HepG2 (cell line): ENCODE results near the gene TP73. TPM values are rescaled to one million over a fixed set of nuclear protein-coding genes. Genes with fewer than 3 reads are reported as not detected.

Experiments
- ATRX ChIP-seq: sonication (generic); formaldehyde crosslinking; IDR thresholded peaks from 2 replicates; pipeline ENCODE4 v1.4.0; 2020; ENCODE audit warnings: missing genetic modification reagents, borderline replicate concordance
- BORCS8-MEF2B ChIP-seq: sonication (generic); formaldehyde crosslinking; IDR thresholded peaks from 2 replicates; pipeline ENCODE4 v1.8.0; 2022; ENCODE audit warnings: mild to moderate bottlenecking, missing genetic modification reagents
- BRCA1 ChIP-seq: sonication (generic); formaldehyde crosslinking; IDR thresholded peaks from 2 replicates; pipeline ENCODE4 v1.4.0; 2020; ENCODE audit warnings: missing genetic modification reagents
- CBX5 ChIP-seq: sonication (generic); formaldehyde crosslinking; IDR thresholded peaks from 2 replicates; pipeline ENCODE4 v1.4.0; 2020; ENCODE audit warnings: missing genetic modification reagents, borderline replicate concordance
- HHEX ChIP-seq: IDR thresholded peaks from 2 replicates; pipeline ENCODE4 v1.6.1; 2016; ENCODE audit warnings: control low read depth
- IRX3 ChIP-seq: sonication (generic); formaldehyde crosslinking; IDR thresholded peaks from 2 replicates; pipeline ENCODE4 v1.8.1; 2023; ENCODE audit warnings: mild to moderate bottlenecking, low read depth, missing genetic modification reagents, borderline replicate concordance
- KDM6A ChIP-seq: IDR thresholded peaks from 2 replicates; pipeline ENCODE4 v1.6.1; 2016; ENCODE audit warnings: low read depth
- MXD1 ChIP-seq: sonication (generic); formaldehyde crosslinking; IDR thresholded peaks from 2 replicates; pipeline ENCODE4 v1.4.0; 2020; ENCODE audit warnings: mild to moderate bottlenecking, missing genetic modification reagents
- NONO ChIP-seq, 2 experiments: fragments of 450-650 bp in 1 of 2; sonication (generic) in 1 of 2; formaldehyde crosslinking in 1 of 2; IDR thresholded peaks in 1 of 2; conservative IDR thresholded peaks in 1 of 2; 2 replicates each; pipeline versions ENCODE4 v1.6.1 to v1.8.0; 2017 to 2022; ENCODE audit warnings: mild to moderate bottlenecking in 1 of 2, missing genetic modification reagents in 1 of 2, moderate library complexity in 1 of 2
- PAWR ChIP-seq: sonication (generic); formaldehyde crosslinking; IDR thresholded peaks from 2 replicates; pipeline ENCODE4 v1.4.0; 2020; ENCODE audit warnings: missing genetic modification reagents, mild to moderate bottlenecking, borderline replicate concordance
- POLR2G ChIP-seq: fragments of 200-400 bp; formaldehyde crosslinking; IDR thresholded peaks from 2 replicates; pipeline ENCODE4 v1.6.1; 2018; ENCODE audit warnings: mild to moderate bottlenecking, low read depth, low read length, moderate library complexity
- RARA ChIP-seq: IDR thresholded peaks from 2 replicates; pipeline ENCODE4 v1.6.1; 2016; ENCODE audit warnings: missing genetic modification reagents, missing compliant biosample characterization
- RBFOX2 ChIP-seq: fragments of 200-400 bp; formaldehyde crosslinking; IDR thresholded peaks from 2 replicates; pipeline ENCODE4 v1.6.1; 2017; ENCODE audit warnings: low read depth, mild to moderate bottlenecking, low read length
- SAP130 ChIP-seq: IDR thresholded peaks from 2 replicates; pipeline ENCODE4 v1.6.1; 2016; ENCODE audit warnings: low read depth
- TCF7L2 ChIP-seq: IDR thresholded peaks from 2 replicates; pipeline ENCODE4 v1.6.1; 2011; ENCODE audit warnings: mild to moderate bottlenecking, low read depth, low read length, moderate library complexity
- TFAP4 ChIP-seq: sonication (generic); IDR thresholded peaks from 2 replicates; pipeline ENCODE4 v1.6.1; 2016; ENCODE audit warnings: low read depth, borderline replicate concordance
- YY1 ChIP-seq: IDR thresholded peaks from 2 replicates; pipeline ENCODE4 v1.6.1; 2011; ENCODE audit warnings: low read length, low read depth, moderate library complexity, mild to moderate bottlenecking; ENCODE audit not compliant: insufficient read depth, insufficient replicate concordance
- ZFP36L2 ChIP-seq: sonication (generic); formaldehyde crosslinking; IDR thresholded peaks from 2 replicates; pipeline ENCODE4 v1.4.0; 2020; ENCODE audit warnings: missing genetic modification reagents
- ZFP37 ChIP-seq: sonication (generic); formaldehyde crosslinking; IDR thresholded peaks from 2 replicates; pipeline ENCODE4 v1.4.0; 2020; ENCODE audit warnings: missing genetic modification reagents, borderline replicate concordance
- ZNF18 ChIP-seq: sonication (generic); formaldehyde crosslinking; IDR thresholded peaks from 2 replicates; pipeline ENCODE4 v1.8.0; 2022; ENCODE audit warnings: mild to moderate bottlenecking, missing genetic modification reagents; ENCODE audit not compliant: insufficient replicate concordance
- ZNF337 ChIP-seq: sonication (generic); formaldehyde crosslinking; IDR thresholded peaks from 2 replicates; pipeline ENCODE4 v1.5.1; 2020; ENCODE audit warnings: missing genetic modification reagents, low read depth, mild to moderate bottlenecking, borderline replicate concordance
- ZNF691 ChIP-seq: sonication (generic); formaldehyde crosslinking; IDR thresholded peaks from 2 replicates; pipeline ENCODE4 v1.4.0; 2020; ENCODE audit warnings: missing genetic modification reagents, low read depth, mild to moderate bottlenecking, borderline replicate concordance
- ZNF724P ChIP-seq: sonication (generic); formaldehyde crosslinking; IDR thresholded peaks from 2 replicates; pipeline ENCODE4 v1.8.0; 2022; ENCODE audit warnings: missing genetic modification reagents, borderline replicate concordance
- ZNF761 ChIP-seq: sonication (generic); formaldehyde crosslinking; conservative IDR thresholded peaks from 2 replicates; pipeline ENCODE4 v1.4.0; 2020; ENCODE audit warnings: mild to moderate bottlenecking, missing genetic modification reagents
- ZNF816 ChIP-seq: sonication (generic); formaldehyde crosslinking; IDR thresholded peaks from 2 replicates; pipeline ENCODE4 v1.8.0; 2022; ENCODE audit warnings: missing genetic modification reagents, mild to moderate bottlenecking, borderline replicate concordance
- ZSCAN25 ChIP-seq: sonication (generic); formaldehyde crosslinking; IDR thresholded peaks from 2 replicates; pipeline ENCODE4 v1.8.0; 2022; ENCODE audit warnings: mild to moderate bottlenecking, missing genetic modification reagents
- polyA plus RNA-seq, 8 experiments: library from polyadenylated mRNA; depleted of rRNA in 3 of 8; stranded (reverse) in 7 of 8; unstranded in 1 of 8; fragments of >200 nt; fragmentation: Illumina TruSeq in 4 of 8; extraction: Trizol in 4 of 8; gene quantifications; 2 replicates each; pipeline versions ENCODE4 v1.2.1 to v1.2.3, GENCODE V29; 2011 to 2016; ENCODE audit warnings: low read depth in 4 of 8, missing spikeins in 1 of 8, mixed read lengths in 1 of 8; ENCODE audit not compliant: insufficient read depth in 1 of 8
- total RNA-seq, 5 experiments: library from RNA; depleted of rRNA; stranded (reverse); fragments of >200 nt; fragmentation: Illumina TruSeq; extraction: Trizol; gene quantifications; 2 replicates each; pipeline ENCODE4 v1.2.3, GENCODE V29; 2016; ENCODE audit warnings: low read depth in 1 of 5

TP73 gene
- total and polyA plus RNA-seq, 2 of the 13 experiments (the other 11 are each of a cell fraction or from before 2014, with no cell fraction given) = 0.49 to 1.1 TPM

GRCh38 chr1:3772715-3773571 is 120.6 kb downstream of the TP73 start, which contains the start of gene SMIM1 (continued):
- TF ChIP-seq ZNF816 (CRISPR knock-in tag) = no peak
- TF ChIP-seq RBFOX2 = peak; percentile 73
- 0 out of 2 replicates have a peak, but pooled peaks have one; percentile 10 for TF ChIP-seq CBX5 (CRISPR knock-in tag)
- TF ChIP-seq ZNF337 = 0 out of 2 replicates have a peak, but pooled peaks have one; percentile 2
- no peak for TF ChIP-seq ZFP37 (CRISPR knock-in tag)
- no peak for TF ChIP-seq ZNF18 (CRISPR knock-in tag)
- no peak for TF ChIP-seq RARA (CRISPR knock-in tag)
- TF ChIP-seq MXD1 (CRISPR knock-in tag) = no peak
- TF ChIP-seq POLR2G = no peak; the same call in 1 of the 2 replicates
- TF ChIP-seq TCF7L2 = no peak
- no peak for TF ChIP-seq ATRX
- peak; percentile 79 for TF ChIP-seq BORCS8-MEF2B (CRISPR knock-in tag)
- TF ChIP-seq TFAP4 = no peak
- 0 out of 2 replicates have a peak, but pooled peaks have one; percentile 43 for TF ChIP-seq ZNF691
- TF ChIP-seq IRX3 (CRISPR knock-in tag) = no peak
- no peak for TF ChIP-seq NONO (IDR thresholded peaks at IDR 0.05)
- no peak for TF ChIP-seq NONO (CRISPR knock-in tag; conservative IDR thresholded peaks at IDR 0.05)
- TF ChIP-seq ZFP36L2 (CRISPR knock-in tag) = no peak
- TF ChIP-seq KDM6A = no peak
- TF ChIP-seq ZNF724P (CRISPR knock-in tag) = peak; percentile 68; the same call in 1 of the 2 replicates
- 0 out of 2 replicates have a peak, but pooled peaks have one; percentile 4 for TF ChIP-seq ZSCAN25 (CRISPR knock-in tag)
- peak; percentile 21 for TF ChIP-seq YY1
- TF ChIP-seq BRCA1 (CRISPR knock-in tag) = no peak
- no peak for TF ChIP-seq HHEX (CRISPR knock-in tag)
- TF ChIP-seq ZNF761 (CRISPR knock-in tag) = 0 out of 2 replicates have a peak, but pooled peaks have one; percentile 55
- no peak; the same call in 1 of the 2 replicates for TF ChIP-seq PAWR (CRISPR knock-in tag)
- 0 out of 2 replicates have a peak, but pooled peaks have one; percentile 39 for TF ChIP-seq SAP130 (CRISPR knock-in tag)
